AG10803 (cell line): ENCODE measurements around the gene CMTM8.

Experiments used
- DNase-seq: peaks from one replicate; pipeline ENCODE4 v3.0.0; 2010; ENCODE audit warnings: low read depth
- H3K4me3 ChIP-seq: 2 replicates; pipeline ENCODE4 v1.5.1; 2011; ENCODE audit warnings: mild to moderate bottlenecking, low read length, control low read depth
- CTCF ChIP-seq: conservative IDR thresholded peaks from 2 replicates; pipeline ENCODE4 v1.5.1; 2011; ENCODE audit warnings: mild to moderate bottlenecking, low read length, control low read depth, inconsistent platforms

Gene CMTM8

GRCh38 chr3:32312251-32312650, 73.8 kb downstream of the CMTM8 start:
- DNase-seq = no peak
- no peak overlapping the region for H3K4me3 ChIP-seq
- TF ChIP-seq CTCF = no peak

GRCh38 chr3:32313169-32313568, 74.7 kb downstream of the CMTM8 start:
- no peak for DNase-seq
- no peak overlapping the region for H3K4me3 ChIP-seq
- TF ChIP-seq CTCF = no peak

GRCh38 chr3:32313723-32314473, 75.4 kb downstream of the CMTM8 start:
- DNase-seq = no peak

GRCh38 chr3:32315441-32315840, 77.0 kb downstream of the CMTM8 start:
- no peak for TF ChIP-seq CTCF
- DNase-seq = no peak
- no peak overlapping the region for H3K4me3 ChIP-seq

More at GRCh38 chr3:32313723-32314473, 75.4 kb downstream of the CMTM8 start:
- no peak for TF ChIP-seq CTCF
- no peak overlapping the region for H3K4me3 ChIP-seq

GRCh38 chr3:32316319-32316718, 77.8 kb downstream of the CMTM8 start:
- no peak for TF ChIP-seq CTCF
- no peak overlapping the region for H3K4me3 ChIP-seq
- no peak for DNase-seq

GRCh38 chr3:32316976-32317375, 78.5 kb downstream of the CMTM8 start:
- no peak for TF ChIP-seq CTCF
- DNase-seq = no peak
- no peak overlapping the region for H3K4me3 ChIP-seq

- no peak for DNase-seq
Observed at GRCh38 chr3:32319607-32320006, 81.1 kb downstream of the CMTM8 start.

More at GRCh38 chr3:32319607-32320006, 81.1 kb downstream of the CMTM8 start:
- TF ChIP-seq CTCF = no peak
- H3K4me3 ChIP-seq = no peak overlapping the region
